Stimulated activated CD8-positive, alpha-beta memory T cell treated with anti-CD3 and anti-CD28 coated beads, Interleukin-15, amount 100 ng/mL, for 4 hours (primary cell): ENCODE results near the gene URM1.

Experiments
- DNase-seq, 2 donors: peaks; one replicate each; pipeline ENCODE4 v3.0.0-alpha.2; 2020; ENCODE audit warnings: low read depth in 2 of 2

URM1 gene

GRCh38 chr9:128385496-128386460, 14.6 kb downstream of the URM1 start:
- no peak for DNase-seq

- no peak for DNase-seq
These were observed 17.0 kb downstream of the URM1 start for GRCh38 chr9:128388150-128388549.

- no peak for DNase-seq
These were observed 18.4 kb downstream of the URM1 start for GRCh38 chr9:128389395-128390149.

- DNase-seq = no peak
These were observed 19.1 kb downstream of the URM1 start for GRCh38 chr9:128390150-128390812.

- DNase-seq = no peak
These were observed 19.9 kb downstream of the URM1 start for GRCh38 chr9:128390813-128391711.

GRCh38 chr9:128391956-128392301, 20.8 kb downstream of the URM1 start:
- DNase-seq = no peak

- DNase-seq = no peak
These were observed 21.3 kb downstream of the URM1 start for GRCh38 chr9:128392302-128393144.

GRCh38 chr9:128393145-128393775, 22.1 kb downstream of the URM1 start:
- no peak for DNase-seq

GRCh38 chr9:128393970-128394369, 22.8 kb downstream of the URM1 start:
- no peak for DNase-seq

GRCh38 chr9:128394379-128395168, 23.4 kb downstream of the URM1 start:
- no peak for DNase-seq

GRCh38 chr9:128396970-128397613, 25.9 kb downstream of the URM1 start:
- DNase-seq = no peak

GRCh38 chr9:128397831-128398230, 26.7 kb downstream of the URM1 start:
- no peak for DNase-seq

GRCh38 chr9:128399861-128400260, 28.7 kb downstream of the URM1 start:
- no peak for DNase-seq

GRCh38 chr9:128404560-128404959, 33.4 kb downstream of the URM1 start:
- DNase-seq = no peak

GRCh38 chr9:128405077-128405779, 34.1 kb downstream of the URM1 start:
- no peak for DNase-seq

GRCh38 chr9:128405780-128406171, 34.6 kb downstream of the URM1 start:
- no peak for DNase-seq

GRCh38 chr9:128406848-128407391, 35.7 kb downstream of the URM1 start:
- no peak for DNase-seq

GRCh38 chr9:128408963-128409431, 37.8 kb downstream of the URM1 start:
- no peak for DNase-seq
